Mammary epithelial cell (primary cell): ENCODE measurements around the gene IGLL5.

ENCODE experiments used
- CTCF ChIP-seq, 2 donors: IDR thresholded peaks in 1 of 2; conservative IDR thresholded peaks in 1 of 2; 2 replicates each; pipeline ENCODE4 v1.5.1; 2011 to 2012; ENCODE audit warnings: inconsistent platforms in 2 of 2, low read length in 2 of 2, mild to moderate bottlenecking in 2 of 2, control low read depth in 1 of 2, low read depth in 1 of 2; ENCODE audit not compliant: insufficient read depth in 1 of 2; ENCODE audit errors: extremely low read depth in 1 of 2
- EZH2 ChIP-seq: IDR thresholded peaks from 2 replicates; pipeline ENCODE4 v1.6.1; 2012; ENCODE audit warnings: low read length, inconsistent platforms, borderline replicate concordance

- no peak for TF ChIP-seq CTCF (conservative IDR thresholded peaks at IDR 0.05 in 1 of 2, IDR thresholded peaks at IDR 0.05 in 1 of 2; ENCODE audit: extremely low read depth in 1 of 2, insufficient read depth in 1 of 2, low read depth in 1 of 2, low read length in 2 of 2)
- TF ChIP-seq EZH2, result no peak
Observed at GRCh38 chr22:22929381-22930221, 42.0 kb downstream of the IGLL5 start.
